ENCODE data around the gene NUP188.

- no peak for TF ChIP-seq CTCF (IDR thresholded peaks at IDR 0.05; ENCODE audit: poor library complexity, severe bottlenecking)
- TF ChIP-seq EP300 (conservative IDR thresholded peaks at IDR 0.05; ENCODE audit: poor library complexity, severe bottlenecking), result no peak
- no peak for TF ChIP-seq MXI1 (conservative IDR thresholded peaks at IDR 0.05; ENCODE audit: poor library complexity, severe bottlenecking)
- no peak for TF ChIP-seq REST (IDR thresholded peaks at IDR 0.05; ENCODE audit: borderline replicate concordance)
- no peak for TF ChIP-seq RAD21 (conservative IDR thresholded peaks at IDR 0.05)
- TF ChIP-seq EZH2 (IDR thresholded peaks at IDR 0.05; ENCODE audit: borderline replicate concordance, insufficient read depth, low read length, poor library complexity, severe bottlenecking), result no peak
- no peak for TF ChIP-seq SMC3 (conservative IDR thresholded peaks at IDR 0.05; ENCODE audit: poor library complexity)
- TF ChIP-seq POLR2AphosphoS5 (IDR thresholded peaks at IDR 0.05), result no peak
These were observed 30.8 kb upstream of the NUP188 start for GRCh38 chr9:128916745-128917144.
